SKM-1 (cell line): Measurements from ENCODE around the gene RPS6KA1.

ENCODE experiments used
- DNase-seq: peaks from one replicate; lab custom pipeline; 2025; ENCODE audit not compliant: unreplicated experiment; lab: John Stamatoyannopoulos, UW

The RPS6KA1 gene

GRCh38 chr1:26530895-26531598, 1.5 kb downstream of the RPS6KA1 start:
- DNase-seq = peak; percentile 14

GRCh38 chr1:26531651-26532131, 2.1 kb downstream of the RPS6KA1 start:
- no peak for DNase-seq

DNA sequence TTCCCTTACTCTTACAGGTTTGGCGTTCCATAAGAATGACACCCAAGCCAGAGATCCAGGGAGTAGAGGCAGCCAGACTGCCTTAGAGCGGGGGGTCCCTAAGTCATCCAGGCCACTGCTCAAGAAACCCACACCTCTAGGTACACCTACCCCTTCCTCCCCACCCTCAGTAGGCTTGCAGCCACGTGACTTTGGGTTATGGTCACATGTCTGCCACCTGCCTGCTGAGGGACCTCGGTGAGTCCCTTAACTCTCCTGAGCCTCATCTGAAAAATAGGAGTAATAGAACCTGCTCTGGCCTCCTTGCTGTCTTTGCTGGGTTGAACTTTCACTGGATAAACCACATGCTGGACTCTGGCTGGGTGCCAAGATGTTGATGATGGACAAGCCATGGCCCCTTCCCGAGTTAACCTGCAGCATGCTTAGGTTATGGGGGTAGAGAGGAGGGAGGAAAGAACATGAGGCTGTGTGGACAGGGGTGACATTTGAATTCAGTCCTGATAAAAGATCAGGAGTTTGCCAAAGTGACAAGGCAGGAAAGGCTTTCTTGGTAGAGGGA, 4.5 kb downstream of the RPS6KA1 start:
- no peak for DNase-seq

DNA sequence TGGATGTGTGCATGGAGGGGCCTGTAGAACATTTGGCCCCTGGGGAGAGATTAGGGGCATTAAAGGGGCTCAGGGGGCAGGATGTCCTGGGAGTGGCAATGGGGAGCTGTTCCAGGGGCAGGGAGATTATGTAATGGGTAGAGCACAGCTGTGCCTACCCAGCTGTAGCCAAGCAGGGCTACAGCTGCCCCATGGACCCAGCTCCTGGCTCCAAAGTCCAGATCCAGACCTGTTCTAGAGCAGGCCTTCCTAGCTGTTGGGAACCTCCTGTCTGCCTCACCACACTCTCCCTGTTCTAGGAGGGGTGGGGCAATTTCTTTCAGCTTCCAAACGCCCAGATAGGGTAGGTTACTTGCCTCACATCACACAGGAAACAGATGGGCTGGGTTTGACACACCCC, 5.6 kb downstream of the RPS6KA1 start:
- DNase-seq = no peak

DNA sequence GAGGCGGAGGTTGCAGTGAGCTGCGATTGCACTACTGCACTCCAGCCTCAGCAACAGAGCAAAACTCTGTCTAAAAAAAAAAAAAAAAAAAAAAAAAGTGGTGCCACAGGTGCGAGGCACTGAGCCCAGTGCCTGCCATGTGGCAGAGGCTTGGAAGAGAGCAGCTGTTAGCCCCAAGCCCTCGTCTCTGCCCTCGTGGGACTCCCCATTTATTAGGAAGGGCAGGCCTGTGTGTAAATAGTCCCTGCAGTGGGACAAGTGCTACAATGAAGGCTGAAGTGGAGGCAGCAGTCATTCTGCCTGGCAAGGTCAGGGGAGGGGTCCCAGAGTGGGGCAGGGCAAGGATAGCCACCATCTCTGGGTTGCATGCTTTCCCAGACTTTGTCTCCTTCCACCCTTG, 6.5 kb downstream of the RPS6KA1 start:
- DNase-seq = no peak

DNA sequence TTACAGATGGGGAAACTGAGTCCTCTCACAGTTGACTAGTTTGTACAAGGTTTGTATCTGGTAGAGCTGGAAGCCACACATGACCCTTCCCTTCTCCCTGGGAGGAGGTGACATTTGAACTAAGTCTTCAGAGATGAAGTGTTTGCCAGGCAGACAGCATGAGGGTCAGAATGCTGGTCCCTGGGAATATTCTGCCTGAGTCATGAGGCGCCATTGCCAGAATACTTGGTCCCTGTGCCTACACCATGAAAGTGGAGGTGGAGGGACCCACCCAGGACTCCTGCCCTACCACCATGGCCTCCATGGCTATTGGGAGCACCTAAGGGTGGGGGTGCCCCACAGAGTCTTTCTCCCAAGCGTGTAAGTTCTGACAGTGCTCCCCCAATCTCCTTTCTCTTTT, 7.0 kb downstream of the RPS6KA1 start:
- no peak for DNase-seq

DNA sequence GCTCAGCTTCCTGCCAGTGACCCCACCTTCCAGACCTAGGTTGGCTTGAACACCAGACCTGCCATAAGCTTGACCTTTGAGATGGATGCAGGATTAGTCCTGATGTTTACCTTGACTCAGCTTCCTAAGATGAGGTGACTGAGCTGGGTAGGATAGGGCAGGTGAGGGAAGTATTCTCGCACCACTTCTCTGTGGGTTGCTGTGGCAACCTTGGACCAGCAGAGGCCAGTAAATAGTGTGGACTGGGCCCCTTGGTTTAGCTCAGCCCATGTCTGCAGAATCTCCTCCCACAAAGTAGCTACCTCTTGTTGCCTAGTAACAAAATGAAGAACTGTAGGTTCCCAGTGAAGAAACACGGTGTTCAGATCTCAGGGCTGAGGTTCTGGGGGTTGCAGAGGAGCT, 8.4 kb downstream of the RPS6KA1 start:
- DNase-seq = peak; percentile 90

DNA sequence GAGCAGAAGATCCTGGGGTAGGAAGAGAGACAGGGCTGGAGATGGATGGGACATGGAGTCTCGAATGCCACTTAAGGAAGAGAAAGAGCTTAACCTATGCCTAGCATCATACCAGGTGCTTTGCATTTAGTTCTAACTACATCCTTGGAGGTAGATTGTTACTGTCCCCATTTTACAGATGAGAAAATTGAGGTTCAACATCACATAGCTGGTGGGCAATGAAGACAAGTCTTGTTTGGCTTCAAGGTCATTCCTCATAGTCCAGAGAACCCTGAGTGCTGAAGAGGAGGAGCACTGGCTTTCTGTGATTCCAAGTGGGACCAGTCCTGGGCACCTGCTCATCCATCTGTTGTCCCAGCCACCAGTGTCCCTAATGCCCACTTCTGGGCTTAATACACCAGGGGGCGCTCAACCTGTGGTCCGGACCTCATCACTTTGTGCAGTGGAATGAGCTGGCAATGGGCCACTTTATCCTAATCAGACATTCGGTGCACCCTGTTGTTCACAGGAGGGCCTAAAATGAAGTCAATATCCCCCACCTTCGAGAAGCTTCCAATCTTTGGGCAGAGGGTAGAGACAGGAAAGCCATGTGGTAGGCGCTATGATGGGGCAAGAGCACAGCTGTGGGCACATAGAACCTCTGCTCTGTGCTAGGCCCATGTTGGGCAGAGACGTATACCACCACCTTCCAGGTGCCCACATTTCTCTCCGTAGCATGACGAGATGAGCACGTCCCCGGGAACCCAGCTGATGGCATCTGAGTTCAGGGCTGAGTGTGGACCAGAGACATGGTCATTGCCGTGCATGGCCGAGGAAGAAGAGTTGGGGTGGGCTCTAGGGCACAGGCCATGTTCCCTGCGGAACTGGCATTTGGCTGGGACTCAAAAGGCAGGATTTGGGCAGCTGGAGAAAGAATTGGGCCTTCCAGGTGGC, 9.2 kb downstream of the RPS6KA1 start:
- DNase-seq = peak; percentile 14

DNA sequence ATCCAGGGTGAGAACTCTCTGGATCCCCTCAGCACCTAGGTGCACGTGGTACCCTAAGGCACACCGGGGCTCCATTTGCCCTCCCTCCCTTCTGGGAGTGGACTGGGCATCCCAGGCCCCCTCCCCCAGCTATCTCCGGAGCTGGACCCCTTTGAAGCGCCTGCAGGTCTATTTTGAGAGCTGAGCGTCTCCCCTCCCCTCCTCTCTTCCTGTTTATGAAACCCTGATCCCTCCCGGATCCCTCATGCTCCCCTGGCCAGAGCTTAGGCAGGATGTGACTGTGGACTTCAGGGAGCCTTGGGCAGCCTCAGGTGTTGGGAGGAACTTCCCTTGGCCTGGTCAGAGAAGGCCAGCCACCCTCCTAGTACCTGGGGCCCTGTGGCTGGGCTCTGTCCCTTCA, 10.2 kb downstream of the RPS6KA1 start:
- no peak for DNase-seq

GRCh38 chr1:26540351-26540750, 10.8 kb downstream of the RPS6KA1 start:
- DNase-seq = no peak

- DNase-seq = no peak
Measured at GRCh38 chr1:26541431-26541815, 11.9 kb downstream of the RPS6KA1 start.

- peak; percentile 99 for DNase-seq
Measured at GRCh38 chr1:26541816-26542711, 12.5 kb downstream of the RPS6KA1 start.

DNA sequence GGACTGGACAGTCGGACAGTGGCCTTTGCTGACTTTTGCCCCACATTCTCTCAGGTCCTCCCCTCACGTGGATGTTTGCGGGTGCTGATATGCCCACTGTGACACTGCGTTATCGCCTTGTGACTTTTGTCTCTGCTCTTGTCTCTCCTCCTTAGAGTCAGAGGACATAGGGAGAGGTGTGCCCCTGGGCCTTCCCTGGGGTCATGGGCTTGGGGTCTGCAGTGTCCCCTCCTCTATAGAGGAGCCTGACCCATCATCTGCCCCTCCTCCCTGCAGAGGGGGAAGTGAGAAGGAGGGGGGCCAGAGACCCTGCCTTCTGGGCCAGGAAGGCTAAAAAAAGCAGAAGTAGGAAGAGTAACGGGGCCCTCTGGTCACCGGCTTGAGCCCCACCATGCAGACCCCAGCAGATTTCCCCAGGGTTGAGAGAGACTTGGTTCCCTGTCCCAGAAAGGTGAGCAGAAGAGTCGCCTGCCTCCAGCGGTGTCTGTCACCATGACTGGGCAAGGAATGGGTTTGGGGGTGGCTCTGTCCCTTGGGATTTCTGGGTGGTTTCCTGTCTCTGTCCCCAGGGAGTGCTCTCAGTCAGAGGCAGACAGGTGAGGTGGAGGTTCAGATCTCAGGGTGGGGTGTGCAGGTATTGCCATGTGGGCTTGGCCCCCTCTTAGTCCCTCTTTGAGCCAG, 13.3 kb downstream of the RPS6KA1 start:
- no peak for DNase-seq

GRCh38 chr1:26543462-26543861, 13.9 kb downstream of the RPS6KA1 start:
- DNase-seq = no peak

DNA sequence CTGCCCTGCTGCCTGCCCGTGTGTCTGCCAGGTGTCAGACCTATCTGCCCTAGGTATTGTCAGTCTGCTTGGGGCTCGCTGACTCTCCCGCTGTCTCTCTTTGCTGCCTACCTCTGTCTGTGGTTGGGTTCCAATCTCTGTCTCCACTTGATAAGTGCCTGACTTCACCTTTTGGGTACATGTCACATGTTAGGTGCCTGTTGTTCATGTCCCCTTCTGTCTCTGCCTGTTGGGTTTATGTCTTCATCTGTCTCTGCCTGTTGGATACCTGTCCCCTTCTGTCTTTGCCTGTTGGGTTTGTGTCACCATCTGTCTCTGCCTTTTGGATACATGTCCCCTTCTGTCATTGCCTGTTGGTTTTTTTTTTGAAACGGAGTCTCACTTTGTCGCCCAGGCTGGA, 14.6 kb downstream of the RPS6KA1 start:
- no peak for DNase-seq

DNA sequence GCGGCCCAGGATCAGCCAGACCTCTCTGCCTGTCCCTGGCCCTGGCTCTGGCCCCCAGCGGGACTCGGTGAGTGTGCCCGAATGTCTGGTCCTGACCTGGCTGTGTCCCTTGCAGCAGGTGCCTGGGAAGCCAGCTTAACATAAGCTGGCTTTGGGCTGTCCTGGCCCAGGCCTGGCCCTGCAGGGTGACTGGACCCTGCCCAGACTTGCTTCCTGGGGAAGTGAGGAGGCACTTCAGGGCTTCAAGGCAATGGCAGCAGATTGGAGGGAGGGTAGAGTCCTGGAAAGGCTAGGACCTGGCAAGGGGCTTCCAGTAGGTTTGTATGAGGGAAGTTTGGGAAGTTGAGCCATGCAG, 16.4 kb downstream of the RPS6KA1 start:
- no peak for DNase-seq

DNA sequence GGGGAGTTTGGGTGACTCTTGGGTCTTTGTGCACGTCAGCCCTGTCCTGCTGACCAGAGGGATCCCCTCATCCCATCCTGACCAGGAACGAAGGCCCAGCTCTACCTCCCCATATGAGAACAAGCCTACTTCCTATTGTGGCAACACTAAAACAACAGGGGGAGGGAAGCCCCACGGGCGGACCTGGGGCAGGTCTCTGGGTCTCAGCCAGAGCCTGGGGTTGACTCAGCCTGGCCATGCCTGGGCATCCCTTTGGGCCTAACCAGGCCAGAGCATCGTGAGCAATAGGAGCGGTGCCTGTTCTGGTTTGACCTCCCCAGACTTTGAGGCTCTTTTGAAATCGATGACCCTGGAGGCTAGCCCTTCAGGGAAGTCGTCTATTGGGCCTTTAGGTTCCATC, 16.8 kb downstream of the RPS6KA1 start:
- no peak for DNase-seq

GRCh38 chr1:26546819-26547218, 17.3 kb downstream of the RPS6KA1 start:
- no peak for DNase-seq

- DNase-seq = no peak
Measured at GRCh38 chr1:26548841-26549240, 19.3 kb downstream of the RPS6KA1 start.

DNA sequence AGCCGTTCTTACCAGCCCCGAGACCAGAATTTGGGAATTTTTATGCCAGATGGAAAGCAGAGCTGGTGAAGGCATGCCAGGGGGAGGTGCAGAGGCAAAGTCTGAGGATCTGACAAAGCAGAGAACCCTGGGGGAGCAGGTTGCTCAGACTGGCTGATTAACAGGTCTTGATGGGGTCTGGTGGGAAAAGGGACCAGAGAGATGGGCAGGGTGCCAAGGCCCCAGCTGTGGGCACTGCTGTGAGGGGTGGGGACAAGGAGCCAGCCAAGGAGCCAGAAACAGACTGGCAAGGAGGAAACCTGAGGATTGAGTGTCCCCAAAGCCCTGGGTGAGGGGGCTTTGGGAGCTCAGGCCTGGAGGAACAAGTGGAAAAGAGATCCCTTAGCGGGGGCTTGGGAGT, 21.4 kb downstream of the RPS6KA1 start:
- DNase-seq = no peak
